Esophagus muscularis mucosa (tissue), 4 donors: ENCODE measurements around the gene FAM98C. TPM values are rescaled to one million over a fixed set of nuclear protein-coding genes. Genes with fewer than 3 reads are reported as not detected.
"Not testable (repeated sequence)": the region's sequence is repeated elsewhere in the genome, so short reads cannot be mapped to it uniquely, and the experiment has no call there.

Experiments
- DNase-seq: peaks from one replicate; pipeline ENCODE4 v3.0.0-alpha.2; 2017; ENCODE audit errors: extremely low spot score
- H3K27ac ChIP-seq, 4 donors: fragments of 200-600 bp; sonication (generic); replicated peaks in 1 of 4; 1 replicate in 3 of 4; 2 replicates in 1 of 4; pipeline ENCODE4 v1.5.1; 2016 to 2019; ENCODE audit warnings: mild to moderate bottlenecking in 1 of 4
- H3K27me3 ChIP-seq, 4 donors: fragments of 200-600 bp; sonication (generic); one replicate each; pipeline versions ENCODE4 v1.5.1 to v1.6.0; 2016 to 2019
- H3K36me3 ChIP-seq, 4 donors: fragments of 200-600 bp; sonication (generic); one replicate each; pipeline ENCODE4 v1.5.1; 2016 to 2019
- H3K4me1 ChIP-seq, 4 donors: fragments of 200-600 bp; sonication (generic); one replicate each; pipeline ENCODE4 v1.5.1; 2016 to 2019
- H3K4me3 ChIP-seq, 4 donors: fragments of 200-600 bp; sonication (generic); 1 replicate in 2 of 4; 2 replicates in 2 of 4; pipeline ENCODE4 v1.5.1; 2016 to 2019; ENCODE audit warnings: mild to moderate bottlenecking in 4 of 4, moderate library complexity in 1 of 4
- H3K9me3 ChIP-seq, 4 donors: fragments of 200-600 bp; sonication (generic); 1 replicate in 3 of 4; 2 replicates in 1 of 4; pipeline ENCODE4 v1.5.1; 2016 to 2019
- CTCF ChIP-seq, 3 experiments: fragments of 200-600 bp in 2 of 3; fragments of 450-650 bp in 1 of 3; sonication (generic) in 2 of 3; IDR thresholded peaks; one replicate each; pipeline ENCODE4 v1.5.1; 2017 to 2019; ENCODE audit warnings: antibody characterized with exemption in 3 of 3, mild to moderate bottlenecking in 2 of 3, moderate library complexity in 1 of 3
- EP300 ChIP-seq: sonication (generic); formaldehyde crosslinking; IDR thresholded peaks from one replicate; pipeline ENCODE4 v1.6.1; 2017; ENCODE audit warnings: antibody characterized with exemption
- POLR2A ChIP-seq: fragments of 450-650 bp; IDR thresholded peaks from one replicate; pipeline ENCODE4 v1.6.1; 2017; ENCODE audit warnings: antibody characterized with exemption, moderate library complexity, mild to moderate bottlenecking, low read depth
- POLR2AphosphoS5 ChIP-seq, 2 donors: sonication (generic); formaldehyde crosslinking; IDR thresholded peaks; one replicate each; pipeline ENCODE4 v1.6.1; 2017; ENCODE audit warnings: antibody characterized with exemption in 2 of 2
- WGBS: methylation state at CpG from one replicate; pipeline ENCODE4 v1.1.5; 2018; 5-methylcytosine and 5-hydroxymethylcytosine counted together
- intact Hi-C: fragments of 100-400 bp; cut with DNase I; formaldehyde crosslinking; loops from one replicate; pipeline ENCODE4 v1.15.1; 2023
- total RNA-seq, 4 donors: library from RNA; depleted of rRNA; stranded (reverse); fragments of >200 nt; gene quantifications; one replicate each; pipeline versions ENCODE4 v1.1.0 to v1.2.1, GENCODE V29; 2016

Gene FAM98C
- total RNA-seq, 4 donors from 2014 or later: 16.2 to 22.0 (median 19.7) TPM

GRCh38 chr19:38360351-38360750 is 42.5 kb upstream of the FAM98C start:
- TF ChIP-seq POLR2A (no peak), POLR2AphosphoS5 (IDR thresholded peaks at IDR 0.05) (no peak), CTCF (IDR thresholded peaks at IDR 0.05) (no peak), EP300 (no peak)
- intact Hi-C loops: no loop called here
- Histone ChIP-seq H3K27me3 (peaks cover 0 to 59% (median 6%) of the 10 kb centered on the region in 4 donors), H3K9me3 (no peaks in the 10 kb centered on the region), H3K36me3 (no peaks in the 10 kb centered on the region), H3K27ac (no peak overlapping the region), H3K4me3 (no peak overlapping the region), H3K4me1 (peaks cover 6 to 22% (median 21%) of the 10 kb centered on the region in 4 donors)
- no peak for DNase-seq
- 90% methylated on average over 6 of the region's 9 CpGs for WGBS

DNA sequence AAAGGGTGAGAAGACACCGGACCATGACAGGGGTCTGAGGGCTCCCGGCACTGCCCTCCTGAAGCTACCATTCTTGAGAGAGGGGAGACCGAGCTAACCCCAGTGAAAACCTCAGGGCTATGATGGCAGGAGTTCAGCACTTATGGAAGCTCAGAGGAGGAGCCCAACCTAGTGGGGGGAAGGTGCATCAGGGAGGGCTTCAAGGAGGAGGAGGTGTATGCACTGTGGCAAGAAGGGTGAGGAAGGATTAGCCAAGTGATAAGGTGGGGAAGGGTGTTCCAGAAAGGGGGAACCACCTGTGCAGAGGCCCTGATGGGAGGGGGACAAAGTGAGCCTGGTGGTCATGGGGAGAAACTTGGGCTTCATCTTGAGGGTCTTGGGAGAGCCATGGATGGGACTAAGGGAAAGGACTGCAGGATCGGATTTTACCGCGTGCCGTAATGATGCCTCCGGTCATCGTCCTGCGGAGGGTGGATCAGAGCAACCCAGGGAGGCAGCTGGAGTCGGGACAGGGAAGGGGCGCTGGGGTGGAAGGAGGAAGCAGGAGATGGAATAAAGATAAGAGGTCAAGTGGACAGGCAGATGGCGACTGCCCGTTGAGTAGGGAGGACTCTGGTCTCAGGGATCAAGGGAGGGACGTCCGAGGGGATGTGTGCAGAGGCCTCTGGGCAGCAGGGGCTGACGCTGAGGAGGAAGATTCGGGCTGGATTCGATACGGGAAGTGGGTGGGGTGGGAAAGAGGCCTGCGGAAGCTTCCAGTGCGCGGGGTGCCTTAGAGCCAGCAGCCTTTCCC is 41.9 kb upstream of the FAM98C start:
- peaks cover 6 to 22% (median 21%) of the 10 kb centered on the region in 4 donors for H3K4me1 ChIP-seq
- WGBS: 23% methylated on average over 23 of the region's 23 CpGs
- no peaks in the 10 kb centered on the region for H3K36me3 ChIP-seq
- peak overlapping the region; percentile 60 to 63 (median 62) for H3K4me3 ChIP-seq
- intact Hi-C loops: no loop called here
- DNase-seq: no peak
- H3K27ac ChIP-seq: no peak overlapping the region
- no peak for TF ChIP-seq EP300
- no peak for TF ChIP-seq POLR2AphosphoS5 (IDR thresholded peaks at IDR 0.05)
- no peak for TF ChIP-seq POLR2A
- no peak for TF ChIP-seq CTCF (IDR thresholded peaks at IDR 0.05)
- no peaks in the 10 kb centered on the region for H3K9me3 ChIP-seq
- H3K27me3 ChIP-seq: peaks cover 0 to 60% (median 6%) of the 10 kb centered on the region in 4 donors

GRCh38 chr19:38361633-38362075 is 41.2 kb upstream of the FAM98C start:
- intact Hi-C loops: no loop called here
- peaks cover 6 to 22% (median 21%) of the 10 kb centered on the region in 4 donors for H3K4me1 ChIP-seq

GRCh38 chr19:38362076-38362945 is 40.6 kb upstream of the FAM98C start:
- H3K36me3 ChIP-seq: no peaks in the 10 kb centered on the region
- 3% methylated on average over 38 of the region's 68 CpGs for WGBS
- intact Hi-C loops: no loop called here
- H3K9me3 ChIP-seq: no peaks in the 10 kb centered on the region
- TF ChIP-seq POLR2AphosphoS5 (IDR thresholded peaks at IDR 0.05) (peak in 1 of 2 donors; percentile 60), POLR2A (no peak)
- DNase-seq: peak; percentile 93
- peaks cover 6 to 22% (median 21%) of the 10 kb centered on the region in 4 donors for H3K4me1 ChIP-seq
- H3K27me3 ChIP-seq: peaks cover 0 to 56% (median 6%) of the 10 kb centered on the region in 4 donors
- peak overlapping the region; percentile 60 to 63 (median 62) for H3K4me3 ChIP-seq
- peak overlapping the region; percentile 37 to 70 (median 50) for H3K27ac ChIP-seq

More at GRCh38 chr19:38361633-38362075, 41.2 kb upstream of the FAM98C start:
- DNase-seq: peak; percentile 93
- under 1% methylated on average over 19 of the region's 37 CpGs for WGBS
- Histone ChIP-seq H3K27me3 (peaks cover 0 to 57% (median 6%) of the 10 kb centered on the region in 4 donors), H3K27ac (peak overlapping the region in 2 of 4 donors; percentile 57 to 70), H3K9me3 (no peaks in the 10 kb centered on the region), H3K36me3 (no peaks in the 10 kb centered on the region), H3K4me3 (peak overlapping the region; percentile 60 to 63 (median 62))
- TF ChIP-seq CTCF (IDR thresholded peaks at IDR 0.05) (peak in 1 of 3 experiments; percentile 50), EP300 (no peak)

- Histone ChIP-seq H3K4me1 (peaks cover 6 to 22% (median 21%) of the 10 kb centered on the region in 4 donors), H3K4me3 (peak overlapping the region; percentile 60 to 63 (median 62)), H3K27me3 (peaks cover 0 to 56% (median 6%) of the 10 kb centered on the region in 4 donors)
- 83% methylated on average over 14 of the region's 16 CpGs for WGBS
- intact Hi-C loops, DNase-seq, H3K9me3 ChIP-seq, H3K27ac ChIP-seq, H3K36me3 ChIP-seq: not testable (repeated sequence)
These were observed 39.8 kb upstream of the FAM98C start for GRCh38 chr19:38362946-38363688.
